ENCODE results near the gene ITCH.

GRCh38 chr20:34401741-34402455 lies 38.8 kb downstream of the ITCH start:
- TF ChIP-seq CTCF (IDR thresholded peaks at IDR 0.05 in 2 of 3, conservative IDR thresholded peaks at IDR 0.05 in 1 of 3; ENCODE audit: borderline replicate concordance in 1 of 3, insufficient read depth in 1 of 3, low read depth in 2 of 3, low read length in 2 of 3) (no peak), ATF3 (IDR thresholded peaks at IDR 0.05) (no peak), RAD21 (IDR thresholded peaks at IDR 0.05; ENCODE audit: low read depth) (no peak), POLR2A (IDR thresholded peaks at IDR 0.05; ENCODE audit: borderline replicate concordance, extremely low read depth, insufficient read depth, insufficient read length) (no peak), EZH2phosphoT487 (IDR thresholded peaks at IDR 0.05; ENCODE audit: borderline replicate concordance) (no peak), MAX (IDR thresholded peaks at IDR 0.05) (no peak), POLR2AphosphoS5 (IDR thresholded peaks at IDR 0.05; ENCODE audit: low read depth, low read length) (no peak), YY1 (IDR thresholded peaks at IDR 0.05; ENCODE audit: extremely low read depth, insufficient replicate concordance, low read depth, low read length) (no peak), SIN3A (IDR thresholded peaks at IDR 0.05; ENCODE audit: low read depth) (no peak), SRF (IDR thresholded peaks at IDR 0.05; ENCODE audit: low read depth) (no peak), REST (IDR thresholded peaks at IDR 0.05; ENCODE audit: low read depth) (no peak)
